Measurements from ENCODE around the gene LSS.

DNA sequence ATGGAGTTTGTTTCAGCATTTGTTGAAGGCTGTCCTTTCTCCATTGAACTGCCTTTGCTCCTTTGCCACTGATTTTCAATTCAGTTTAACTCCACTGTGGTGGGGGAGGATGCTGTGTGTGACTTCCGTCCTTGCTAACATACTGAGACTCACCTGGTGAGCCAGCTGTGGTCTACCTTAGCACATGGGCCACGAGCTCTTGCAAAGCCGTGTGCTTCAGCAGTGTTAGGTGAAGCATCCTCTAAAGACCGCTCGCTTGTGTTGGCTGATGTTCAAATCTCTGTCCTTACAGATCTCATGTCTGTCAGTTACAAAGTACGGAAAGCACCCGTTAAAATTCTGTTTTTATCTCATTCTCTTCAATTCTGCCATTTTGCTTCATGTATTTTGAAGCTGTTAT lies 40.8 kb downstream of the LSS start:
- no peak for TF ChIP-seq EZH2 (optimal IDR thresholded peaks at IDR 0.05; ENCODE audit: low read depth, low read length)
- TF ChIP-seq CTCF (IDR thresholded peaks at IDR 0.05; ENCODE audit: low read length) = no peak
- TF ChIP-seq EZH2phosphoT487 (IDR thresholded peaks at IDR 0.05; ENCODE audit: low read length) = no peak

Measured in MM.1S (cell line).